Upper lobe of right lung (tissue), 1 donor: ENCODE data around the gene QRICH1. TPM values are rescaled to one million over a fixed set of nuclear protein-coding genes. Genes with fewer than 3 reads are reported as not detected.

Experiments used
- ATAC-seq: fragments of 200-7000 bp; cut with Tn5 transposase; one replicate; pipeline ENCODE4 v1.9.1; 2020; ENCODE audit warnings: mild to moderate bottlenecking, moderate library complexity
- DNase-seq: peaks from one replicate; pipeline ENCODE4 v3.0.0-alpha.2; 2020
- H3K27ac ChIP-seq: fragments of 200-600 bp; one replicate; pipeline ENCODE4 v1.8.0; 2022
- H3K27me3 ChIP-seq: fragments of 200-600 bp; one replicate; pipeline ENCODE4 v1.8.0; 2022; ENCODE audit warnings: mild to moderate bottlenecking
- H3K36me3 ChIP-seq: fragments of 200-600 bp; one replicate; pipeline ENCODE4 v1.8.0; 2022
- H3K4me1 ChIP-seq: fragments of 200-600 bp; one replicate; pipeline ENCODE4 v1.8.0; 2022
- H3K4me3 ChIP-seq: fragments of 200-600 bp; one replicate; pipeline ENCODE4 v1.8.0; 2022; ENCODE audit warnings: mild to moderate bottlenecking
- H3K9me3 ChIP-seq: fragments of 200-600 bp; one replicate; pipeline ENCODE4 v1.8.0; 2022
- intact Hi-C: fragments of 100-400 bp; cut with DNase I; formaldehyde crosslinking; loops from one replicate; pipeline ENCODE4 v1.11.0; 2022
- total RNA-seq: library from RNA; stranded (reverse); fragmentation: NEBNext Ultra II Directional; extraction: Animal tissue kit (Norgen Biotek cat#: 25700); gene quantifications from one replicate; pipeline ENCODE4 v1.2.1, GENCODE V29; 2021
- TF ChIP-seq, protein P1 (sequence below): fragments of 200-600 bp; IDR thresholded peaks from one replicate; pipeline ENCODE4 v1.8.0; 2022; ENCODE audit warnings: antibody characterized with exemption
- donor health status: DM: no; HTN: yes; CAD: no; lungs with severe emphysema.

QRICH1 gene
- total RNA-seq, 1 donor from 2014 or later = 83.9 TPM

DNA sequence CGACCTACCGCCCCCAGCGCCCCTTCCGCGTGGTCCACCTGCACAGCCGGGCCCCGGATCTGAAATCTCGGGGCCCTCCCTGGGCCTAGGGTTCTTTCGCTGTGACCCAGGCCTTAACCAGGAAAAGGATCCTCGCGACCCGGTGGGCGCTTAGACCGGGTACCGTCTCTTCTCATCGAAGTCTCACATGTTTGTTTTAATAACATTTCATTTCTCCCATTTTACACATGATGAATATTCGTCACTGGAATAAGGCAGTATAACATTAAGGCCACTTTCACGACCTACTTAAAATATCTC lies 75.2 kb downstream of the QRICH1 start:
- Histone ChIP-seq H3K4me3 (peak overlapping the region; percentile 67), H3K27ac (peak overlapping the region; percentile 80), H3K4me1 (peaks cover 33% of the 10 kb centered on the region), H3K27me3 (no peaks in the 10 kb centered on the region), H3K36me3 (peaks cover 32% of the 10 kb centered on the region), H3K9me3 (no peaks in the 10 kb centered on the region)
- no peak for DNase-seq
- intact Hi-C loops = no loop called here
- TF ChIP-seq, protein P1, sequence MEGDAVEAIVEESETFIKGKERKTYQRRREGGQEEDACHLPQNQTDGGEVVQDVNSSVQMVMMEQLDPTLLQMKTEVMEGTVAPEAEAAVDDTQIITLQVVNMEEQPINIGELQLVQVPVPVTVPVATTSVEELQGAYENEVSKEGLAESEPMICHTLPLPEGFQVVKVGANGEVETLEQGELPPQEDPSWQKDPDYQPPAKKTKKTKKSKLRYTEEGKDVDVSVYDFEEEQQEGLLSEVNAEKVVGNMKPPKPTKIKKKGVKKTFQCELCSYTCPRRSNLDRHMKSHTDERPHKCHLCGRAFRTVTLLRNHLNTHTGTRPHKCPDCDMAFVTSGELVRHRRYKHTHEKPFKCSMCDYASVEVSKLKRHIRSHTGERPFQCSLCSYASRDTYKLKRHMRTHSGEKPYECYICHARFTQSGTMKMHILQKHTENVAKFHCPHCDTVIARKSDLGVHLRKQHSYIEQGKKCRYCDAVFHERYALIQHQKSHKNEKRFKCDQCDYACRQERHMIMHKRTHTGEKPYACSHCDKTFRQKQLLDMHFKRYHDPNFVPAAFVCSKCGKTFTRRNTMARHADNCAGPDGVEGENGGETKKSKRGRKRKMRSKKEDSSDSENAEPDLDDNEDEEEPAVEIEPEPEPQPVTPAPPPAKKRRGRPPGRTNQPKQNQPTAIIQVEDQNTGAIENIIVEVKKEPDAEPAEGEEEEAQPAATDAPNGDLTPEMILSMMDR = no peak
- no peak for ATAC-seq

DNA sequence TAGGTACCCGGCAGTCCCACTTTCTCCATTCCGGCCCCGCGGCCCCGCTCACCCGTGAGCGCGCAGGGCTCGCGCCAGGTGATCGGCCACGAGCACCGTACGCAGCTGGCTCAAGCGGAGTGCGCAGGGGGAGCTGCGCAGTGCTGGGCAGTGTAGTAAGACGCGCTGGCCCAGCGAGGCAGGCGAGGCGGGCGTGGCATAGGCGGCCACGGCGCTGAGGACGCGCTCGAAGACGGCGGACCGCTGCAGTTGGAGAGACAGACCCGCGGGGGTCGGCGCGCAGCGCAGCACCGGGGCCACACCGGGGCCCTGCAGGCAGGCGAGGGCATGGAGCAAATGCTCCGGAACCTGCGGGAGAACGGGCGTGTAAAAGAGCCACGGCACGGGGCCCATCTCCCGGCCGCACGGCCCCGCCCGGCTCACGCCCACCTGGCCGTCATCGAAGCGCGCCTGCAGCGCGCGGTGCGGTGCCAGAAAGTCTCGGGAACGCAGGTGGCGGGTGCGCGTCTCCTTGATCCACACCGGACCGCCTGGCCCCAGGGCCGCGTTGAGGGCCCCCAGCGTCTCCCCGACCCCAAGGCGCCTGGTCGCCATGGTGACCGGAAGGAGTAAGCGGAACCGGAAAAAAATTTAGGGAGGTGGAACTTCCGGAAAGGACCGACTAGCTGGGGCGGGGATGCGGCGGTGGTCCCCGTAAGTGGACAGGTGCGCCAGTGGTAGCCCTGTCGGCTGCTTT lies 75.7 kb downstream of the QRICH1 start, which contains the start of gene DALRD3:
DALRD3 (minus strand) TSS at position 610 of the 736 bp plus-strand sequence; CDS start at position 594, 16 bp downstream.
- peak within 1 kb of the TSS; percentile 80 for H3K27ac ChIP-seq
- intact Hi-C loops = no loop called here
- no peaks in the 10 kb centered on the region for H3K9me3 ChIP-seq
- peak within 1 kb of the TSS; percentile 67 for H3K4me3 ChIP-seq
- no peaks in the 10 kb centered on the region for H3K27me3 ChIP-seq
- peaks cover 30% of the 10 kb centered on the region for H3K4me1 ChIP-seq
- DNase-seq = peak; percentile 85
- H3K36me3 ChIP-seq = peaks cover 27% of the 10 kb centered on the region
- TF ChIP-seq, protein P1 = no peak
- peak; percentile 28 for ATAC-seq

GRCh38 chr3:49017229-49017970 lies 76.5 kb downstream of the QRICH1 start:
- intact Hi-C loops = no loop called here
- peak overlapping the region; percentile 80 for H3K27ac ChIP-seq
- no peak for ATAC-seq
- peak overlapping the region; percentile 67 for H3K4me3 ChIP-seq
- TF ChIP-seq, protein P1 = no peak
- no peak for DNase-seq
- H3K4me1 ChIP-seq = peaks cover 24% of the 10 kb centered on the region
- no peaks in the 10 kb centered on the region for H3K9me3 ChIP-seq
- no peaks in the 10 kb centered on the region for H3K27me3 ChIP-seq
- H3K36me3 ChIP-seq = peaks cover 30% of the 10 kb centered on the region

DNA sequence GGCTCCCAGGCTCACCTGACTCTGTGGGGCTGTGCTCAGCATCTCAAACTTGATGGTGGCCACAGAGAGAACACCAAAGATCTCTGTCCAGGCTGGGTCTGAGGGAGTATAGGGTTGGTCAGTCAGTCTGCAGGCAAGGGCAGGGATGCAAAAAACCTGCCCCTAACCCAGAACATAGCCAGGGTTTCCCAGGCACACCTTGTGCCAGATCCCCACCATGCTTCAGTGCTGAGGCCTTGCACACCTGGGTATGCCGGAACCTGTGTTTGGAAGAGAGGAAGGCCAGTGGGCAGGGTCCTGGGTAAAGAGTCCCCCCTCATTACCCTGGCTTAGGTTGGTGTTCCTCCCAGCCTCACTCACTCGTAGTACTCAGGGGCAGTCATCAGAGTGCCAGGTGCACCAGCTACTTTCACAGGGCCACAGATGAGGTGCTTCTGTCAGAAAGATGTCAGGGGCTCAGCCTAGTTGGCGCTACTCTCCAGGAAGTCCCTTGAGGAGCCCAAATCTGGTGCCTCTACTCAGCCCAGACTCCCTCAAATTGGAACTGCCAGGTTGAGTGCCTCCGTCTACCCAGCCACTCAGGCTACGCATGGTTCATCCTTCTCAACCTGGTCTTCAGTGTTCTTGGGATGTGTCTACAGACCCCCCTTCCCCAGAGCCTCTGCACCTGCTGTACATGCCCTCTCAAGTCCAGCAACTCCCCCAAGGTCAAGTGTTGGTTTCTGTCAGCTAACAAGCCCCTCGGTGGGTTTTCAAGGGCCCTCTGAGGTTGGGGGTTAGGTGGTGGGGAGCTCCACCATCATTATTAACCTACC lies 77.2 kb downstream of the QRICH1 start:
- no peak for DNase-seq
- intact Hi-C loops = no loop called here
- no peak for ATAC-seq
- Histone ChIP-seq H3K27me3 (no peaks in the 10 kb centered on the region), H3K9me3 (no peaks in the 10 kb centered on the region), H3K4me3 (no peak overlapping the region), H3K36me3 (peaks cover 30% of the 10 kb centered on the region), H3K27ac (no peak overlapping the region), H3K4me1 (peaks cover 24% of the 10 kb centered on the region)
- TF ChIP-seq, protein P1 = no peak

GRCh38 chr3:49015765-49016164 lies 78.1 kb downstream of the QRICH1 start:
- Histone ChIP-seq H3K4me3 (no peak overlapping the region), H3K9me3 (no peaks in the 10 kb centered on the region), H3K36me3 (peaks cover 30% of the 10 kb centered on the region), H3K27me3 (no peaks in the 10 kb centered on the region), H3K4me1 (peaks cover 24% of the 10 kb centered on the region), H3K27ac (no peak overlapping the region)
- ATAC-seq = no peak
- DNase-seq = no peak
- intact Hi-C loops = no loop called here
- TF ChIP-seq, protein P1 = no peak
